NCI-H1930 (cell line): Measurements from ENCODE around the gene TEPSIN.

ENCODE experiments used
- DNase-seq, 2 experiments: peaks; one replicate each; lab custom pipeline; 2025; lab: John Stamatoyannopoulos, UW

The TEPSIN gene

GRCh38 chr17:81238815-81239713 lies at the start of gene TEPSIN, which contains the start of gene NDUFAF8:
TEPSIN (minus strand) TSS chr17:81239055; CDS start chr17:81239033, 22 bp downstream.
NDUFAF8 (plus strand) TSS chr17:81239318; CDS start chr17:81239364, 46 bp downstream.
- DNase-seq, result peak; percentile 99 to 100

GRCh38 chr17:81287741-81288430 lies 49.0 kb upstream of the TEPSIN start:
- DNase-seq, result no peak

GRCh38 chr17:81287152-81287551 lies 48.3 kb upstream of the TEPSIN start:
- no peak for DNase-seq

- no peak for DNase-seq
Observed at GRCh38 chr17:81286491-81287145, 47.8 kb upstream of the TEPSIN start.

GRCh38 chr17:81285894-81286293 lies 47.0 kb upstream of the TEPSIN start:
- no peak for DNase-seq

- DNase-seq, result no peak
Observed at GRCh38 chr17:81285179-81285878, 46.5 kb upstream of the TEPSIN start.

GRCh38 chr17:81282876-81283275 lies 44.0 kb upstream of the TEPSIN start:
- no peak for DNase-seq

GRCh38 chr17:81282141-81282540 lies 43.3 kb upstream of the TEPSIN start:
- no peak for DNase-seq

- no peak for DNase-seq
Observed at GRCh38 chr17:81280571-81280970, 41.7 kb upstream of the TEPSIN start.

GRCh38 chr17:81279278-81280275 lies 40.7 kb upstream of the TEPSIN start:
- no peak for DNase-seq

GRCh38 chr17:81278831-81279230 lies 40.0 kb upstream of the TEPSIN start:
- DNase-seq, result no peak

- no peak for DNase-seq
Observed at GRCh38 chr17:81277946-81278693, 39.3 kb upstream of the TEPSIN start.

- DNase-seq, result no peak
Observed at GRCh38 chr17:81277421-81277820, 38.6 kb upstream of the TEPSIN start.

- DNase-seq, result no peak
Observed at GRCh38 chr17:81276781-81277180, 37.9 kb upstream of the TEPSIN start.

GRCh38 chr17:81274471-81274855 lies 35.6 kb upstream of the TEPSIN start:
- DNase-seq, result no peak

GRCh38 chr17:81273698-81274470 lies 35.0 kb upstream of the TEPSIN start:
- no peak for DNase-seq

GRCh38 chr17:81272616-81273015 lies 33.8 kb upstream of the TEPSIN start:
- no peak for DNase-seq

- no peak for DNase-seq
Observed at GRCh38 chr17:81271226-81271625, 32.4 kb upstream of the TEPSIN start.

GRCh38 chr17:81270279-81270678 lies 31.4 kb upstream of the TEPSIN start:
- DNase-seq, result no peak
